GM18867 (cell line): ENCODE data around the gene C20orf144.
"Not testable (repeated sequence)": the region's sequence is repeated elsewhere in the genome, so short reads cannot be mapped to it uniquely, and the experiment has no call there.

ENCODE experiments used
- ATAC-seq: cut with Tn5 transposase; IDR thresholded peaks from one replicate; pipeline ENCODE4 v1.9.1; 2021; ENCODE audit warnings: mild to moderate bottlenecking, moderate library complexity; ENCODE audit not compliant: unreplicated experiment

Gene C20orf144

GRCh38 chr20:33693741-33694638, 31.9 kb downstream of the C20orf144 start:
- no peak for ATAC-seq

DNA sequence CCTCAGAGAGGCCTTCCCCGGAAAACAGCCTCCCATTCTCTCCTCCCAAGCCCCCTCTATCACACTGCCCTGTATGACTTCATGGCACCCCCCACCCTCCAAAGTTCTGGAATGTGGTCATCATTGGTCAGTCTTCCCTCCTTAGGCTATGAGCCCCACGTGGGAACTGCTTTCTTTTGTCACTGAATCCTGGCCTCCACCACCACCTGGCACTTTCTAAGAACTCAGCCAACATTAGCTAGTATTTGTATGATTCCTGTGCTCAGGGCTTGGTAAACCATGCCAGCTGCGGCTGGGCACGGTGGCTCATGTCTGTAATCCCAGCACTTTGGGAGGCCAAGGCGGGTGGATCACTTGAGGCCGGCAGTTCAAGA, 32.5 kb downstream of the C20orf144 start:
- no peak for ATAC-seq

DNA sequence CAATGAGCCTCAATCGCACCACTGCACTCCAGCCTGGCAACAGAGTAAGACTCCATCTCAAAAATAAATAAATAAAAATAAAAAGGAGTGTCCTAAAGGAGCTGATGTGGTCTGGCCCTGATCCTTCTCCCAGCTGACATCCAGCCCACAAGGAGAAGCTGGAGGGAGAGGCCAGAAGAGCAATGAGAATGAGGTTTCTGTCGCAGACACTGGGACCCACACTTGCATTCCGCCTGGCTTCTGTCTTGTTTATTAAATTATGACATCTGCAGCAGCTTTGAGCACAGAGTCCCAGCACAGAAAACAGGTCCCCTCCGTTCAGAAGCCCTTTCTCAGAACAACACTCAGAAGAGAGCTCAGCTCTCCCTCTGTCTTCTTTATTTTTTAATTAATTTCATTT, 34.3 kb downstream of the C20orf144 start:
- ATAC-seq, result no peak

DNA sequence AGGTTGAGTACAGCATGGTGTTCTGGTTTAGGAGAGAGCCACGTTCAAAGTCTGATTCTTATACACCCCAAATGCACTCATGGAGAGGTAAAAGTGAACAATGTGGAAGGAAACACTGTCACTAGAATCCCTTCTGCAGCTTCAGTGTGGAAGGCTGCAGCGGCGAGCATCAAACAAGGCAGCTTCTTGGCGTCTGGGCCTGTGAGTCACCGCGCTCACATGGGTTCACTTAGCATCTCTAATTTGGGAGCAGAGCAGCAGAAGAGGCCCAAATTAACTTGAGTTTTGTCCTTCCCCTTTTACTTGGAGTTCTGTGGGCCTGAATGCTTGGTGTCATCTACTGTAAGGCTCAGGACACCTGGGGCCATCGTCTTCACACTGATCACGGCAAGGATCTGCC, 35.0 kb downstream of the C20orf144 start:
- ATAC-seq, result no peak

DNA sequence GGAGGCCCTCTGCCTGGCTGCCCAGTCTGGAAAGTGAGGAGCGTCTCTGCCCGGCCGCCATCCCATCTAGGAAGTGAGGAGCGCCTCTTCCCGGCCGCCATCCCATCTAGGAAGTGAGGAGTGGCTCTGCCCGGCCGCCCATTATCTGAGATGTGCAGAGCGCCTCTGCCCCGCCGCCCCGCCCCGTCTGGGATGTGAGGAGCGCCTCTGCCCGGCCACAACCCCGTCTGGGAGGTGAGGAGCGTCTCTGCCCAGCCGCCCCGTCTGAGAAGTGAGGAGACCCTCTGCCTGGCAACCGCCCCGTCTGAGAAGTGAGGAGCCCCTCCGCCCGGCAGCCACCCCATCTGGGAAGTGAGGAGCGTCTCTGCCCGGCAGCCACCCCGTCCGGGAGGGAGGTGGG, 36.8 kb downstream of the C20orf144 start:
- not testable (repeated sequence) for ATAC-seq

DNA sequence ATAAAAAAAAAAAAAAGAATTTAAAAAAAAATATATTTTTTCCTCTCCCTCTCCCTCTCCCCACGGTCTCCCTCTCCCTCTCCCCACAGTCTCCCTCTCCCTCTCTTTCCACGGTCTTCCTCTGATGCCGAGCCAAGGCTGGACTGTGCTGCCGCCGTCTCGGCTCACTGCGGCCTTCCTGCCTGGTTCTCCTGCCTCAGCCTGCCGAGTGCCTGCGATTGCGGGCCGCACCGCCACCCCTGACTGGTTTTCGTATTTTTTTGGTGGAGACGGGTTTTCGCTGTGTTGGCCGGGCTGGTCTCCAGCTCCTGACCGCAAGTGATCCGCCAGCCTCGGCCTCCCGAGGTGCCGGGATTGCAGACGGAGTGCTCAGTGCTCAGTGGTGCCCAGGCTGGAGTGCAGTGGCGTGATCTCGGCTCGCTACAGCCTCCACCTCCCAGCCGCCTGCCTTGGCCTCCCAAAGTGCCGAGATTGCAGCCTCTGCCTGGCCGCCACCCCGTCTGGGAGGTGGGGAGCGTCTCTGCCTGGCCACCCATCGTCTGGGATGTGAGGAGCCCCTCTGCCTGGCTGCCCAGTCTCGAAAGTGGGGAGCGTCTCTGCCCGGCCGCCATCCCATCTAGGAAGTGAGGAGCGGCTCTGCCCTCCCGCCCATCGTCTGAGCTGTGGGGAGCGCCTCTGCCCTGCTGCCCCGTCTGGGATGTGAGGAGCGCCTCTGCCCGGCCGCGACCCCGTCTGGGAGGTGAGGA, 38.7 kb downstream of the C20orf144 start:
- not testable (repeated sequence) for ATAC-seq

GRCh38 chr20:33701629-33702450, 39.7 kb downstream of the C20orf144 start:
- ATAC-seq, result no peak

- no peak for ATAC-seq
Measured at GRCh38 chr20:33702861-33703260, 40.7 kb downstream of the C20orf144 start.

DNA sequence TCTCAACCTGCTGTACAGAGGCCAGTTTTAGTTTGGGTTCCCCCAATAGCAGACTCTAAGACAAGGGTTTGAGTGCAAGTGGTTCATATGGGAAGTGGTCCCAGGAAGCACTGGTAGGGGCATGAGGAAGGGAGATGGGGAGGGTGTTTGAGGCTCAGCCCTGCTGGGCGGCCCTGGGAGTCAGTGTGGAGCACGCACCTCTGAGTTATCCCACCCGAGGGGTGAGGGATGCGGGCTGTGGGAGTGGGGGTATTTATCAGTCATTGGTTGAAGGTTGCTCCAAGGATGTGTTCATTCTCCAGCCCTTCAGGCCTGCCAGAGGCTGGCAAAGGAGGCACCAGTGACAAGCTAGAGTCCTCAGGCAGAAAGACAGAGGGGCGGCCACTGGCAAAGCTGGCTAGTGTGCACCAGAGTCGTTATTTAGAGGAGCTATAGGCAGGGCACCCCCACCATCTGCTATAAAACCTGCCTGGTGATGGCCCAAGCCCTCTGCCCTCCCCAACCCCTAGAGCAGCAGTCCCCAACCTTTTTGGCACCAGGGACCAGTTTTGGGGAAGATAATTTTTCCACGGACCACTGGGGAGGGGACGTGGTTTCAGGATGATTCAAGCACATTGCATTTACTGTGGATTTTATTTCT, 41.5 kb downstream of the C20orf144 start:
- ATAC-seq, result no peak

- no peak for ATAC-seq
Measured at GRCh38 chr20:33704197-33704924, 42.2 kb downstream of the C20orf144 start.

GRCh38 chr20:33707668-33708067, 45.5 kb downstream of the C20orf144 start:
- no peak for ATAC-seq

DNA sequence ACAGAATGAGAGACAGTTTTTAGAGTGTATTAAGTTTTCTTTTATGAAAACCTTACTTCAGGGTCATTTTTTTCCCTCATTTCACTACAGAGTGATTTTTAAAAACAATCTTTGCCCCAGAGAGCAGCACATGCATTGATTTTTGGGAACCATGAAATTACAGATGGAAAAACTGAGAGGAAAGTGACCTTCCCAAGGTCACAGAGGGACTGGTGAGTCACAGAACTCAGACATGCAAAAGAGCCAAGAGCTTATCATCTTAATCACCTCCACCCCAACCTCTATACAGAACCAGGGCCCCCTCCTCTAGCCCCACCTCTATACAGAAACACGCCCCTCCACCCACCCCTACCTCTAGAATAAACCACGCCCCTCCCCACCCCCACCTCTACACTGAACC, 47.3 kb downstream of the C20orf144 start:
- ATAC-seq, result no peak

GRCh38 chr20:33709905-33710541, 47.9 kb downstream of the C20orf144 start:
- no peak for ATAC-seq

- ATAC-seq, result no peak
Measured at GRCh38 chr20:33710681-33711445, 48.7 kb downstream of the C20orf144 start.

GRCh38 chr20:33711446-33711738, 49.3 kb downstream of the C20orf144 start:
- ATAC-seq, result no peak
